ENCODE data around the gene TBCE. TPM values are rescaled to one million over a fixed set of nuclear protein-coding genes. Genes with fewer than 3 reads are reported as not detected.

TBCE gene
- total and polyA plus RNA-seq, 9 of the 15 experiments (the other 6 are each of a cell fraction or from before 2014, with no cell fraction given) = 52.6 to 92.1 (median 82.1) TPM

DNA sequence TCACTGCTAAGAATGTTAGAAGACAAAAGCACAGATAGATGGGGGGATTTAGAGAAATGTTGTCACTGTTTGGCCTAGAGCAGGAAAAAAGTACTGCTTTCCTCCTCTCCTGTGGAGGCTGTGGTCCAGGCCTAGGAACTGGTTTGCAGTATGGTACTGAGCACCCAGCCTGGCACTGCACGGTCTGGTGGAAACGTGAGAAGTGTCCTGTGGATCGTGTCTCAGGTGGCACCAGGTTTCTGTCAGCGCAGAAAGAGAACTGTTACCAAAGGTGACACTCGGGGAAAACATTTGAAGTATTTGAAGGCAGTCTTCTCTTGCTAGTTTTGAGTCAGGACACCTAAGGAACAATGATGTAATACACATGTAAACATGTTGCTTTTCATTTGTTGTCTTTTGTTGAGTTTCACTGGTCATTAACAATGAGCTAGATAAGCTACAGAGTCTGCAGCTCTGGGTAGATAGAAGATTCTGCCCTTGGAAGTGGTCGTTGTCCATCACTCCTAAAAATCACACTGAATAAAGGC is 74.0 kb downstream of the TBCE start:
- BruUV-seq (replicated peaks) = no TSS peak
- Histone ChIP-seq H3K4me1 (replicated peaks in 1 of 2; ENCODE audit: control insufficient read depth in 2 of 2, insufficient read depth in 2 of 2, low read length in 2 of 2) (peaks cover 6 to 10% of the 10 kb centered on the region in 2 experiments; a peak in 4 of 5 replicates), H3K79me2 (ENCODE audit: control insufficient read depth, insufficient read depth, low read length) (no peaks in the 10 kb centered on the region), H3K27ac (ENCODE audit: extremely low read depth, low read depth, low read length) (peak overlapping the region; percentile 42; the same call in 1 of the 3 replicates), H3K4me2 (ENCODE audit: insufficient read depth, low read length) (no peak overlapping the region), H3K9ac (ENCODE audit: insufficient read depth in 1 of 2, low read depth in 2 of 2, low read length in 2 of 2) (0 out of 4 replicates have a peak overlapping the region, but pooled peaks of 1 of the 2 experiments have one; percentile 37), H3K36me3 (ENCODE audit: control insufficient read depth, insufficient read depth, low read length) (peaks cover 79% of the 10 kb centered on the region), H4K20me1 (replicated peaks; ENCODE audit: control insufficient read depth, insufficient read depth, low read length) (no peaks in the 10 kb centered on the region), H3K9me3 (replicated peaks; ENCODE audit: control insufficient read depth, insufficient read depth, low read depth, low read length) (no peaks in the 10 kb centered on the region), H3K27me3 (ENCODE audit: control insufficient read depth in 2 of 2, insufficient read depth in 2 of 2, low read length in 2 of 2) (no peaks in the 10 kb centered on the region), H2AFZ (ENCODE audit: low read depth, low read length) (no peak overlapping the region), H3K4me3 (no peak overlapping the region), H3K9me1 (ENCODE audit: control insufficient read depth, insufficient read depth, low read length) (no peaks in the 10 kb centered on the region)
- no peak; the same call in 2 of the 3 replicates for ATAC-seq
- no peak for DNase-seq (ENCODE audit: extremely low read depth in 1 of 4, low spot score in 3 of 4)
- POLR2A ChIA-PET = interaction anchor here (0.5 to 2.1 kb wide), 8 partner anchors 8 to 837 kb away, joined by 3 to 5 read pairs (median 4); partner anchors contain the start of gene B3GALNT2
- in situ Hi-C loops (cut with MboI) = no loop called here
- 84% methylated on average over 6 of the region's 6 CpGs for WGBS (ENCODE audit: insufficient coverage, low coverage, missing lambda C conversion rate)
- CTCF ChIA-PET (ENCODE audit: low intra/inter-chr PET ratio) = no interaction called here
- intact Hi-C loops (cut with micrococcal nuclease) = loop anchor here (5.0 kb wide), 1 partner anchor 61 kb away; the partner anchor contains the start of gene B3GALNT2
- no peak for FAIRE-seq
- TF ChIP-seq NFXL1 (CRISPR knock-in tag; IDR thresholded peaks at IDR 0.05) (0 out of 2 replicates have a peak, but pooled peaks have one; percentile 21), CXXC5 (CRISPR knock-in tag; IDR thresholded peaks at IDR 0.05) (peak; percentile 36; the same call in 1 of the 2 replicates), KLF6 (CRISPR knock-in tag; IDR thresholded peaks at IDR 0.05; ENCODE audit: borderline replicate concordance) (no peak), CSDE1 (IDR thresholded peaks at IDR 0.05) (no peak), CEBPG (CRISPR knock-in tag; IDR thresholded peaks at IDR 0.05) (no peak), CEBPG (tag; conservative IDR thresholded peaks at IDR 0.05 in 1 of 2, IDR thresholded peaks at IDR 0.05 in 1 of 2) (peak in 1 of 2 experiments; percentile 88; a peak in 2 of 4 replicates), NR2C1 (IDR thresholded peaks at IDR 0.05) (no peak), NR2C1 (tag; IDR thresholded peaks at IDR 0.05) (peak; percentile 27; the same call in 1 of the 2 replicates)
- TF ChIP-seq, protein P1, sequence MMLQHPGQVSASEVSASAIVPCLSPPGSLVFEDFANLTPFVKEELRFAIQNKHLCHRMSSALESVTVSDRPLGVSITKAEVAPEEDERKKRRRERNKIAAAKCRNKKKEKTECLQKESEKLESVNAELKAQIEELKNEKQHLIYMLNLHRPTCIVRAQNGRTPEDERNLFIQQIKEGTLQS (IDR thresholded peaks at IDR 0.05) = peak; percentile 65
- TF ChIP-seq, protein P1 (CRISPR knock-in tag; conservative IDR thresholded peaks at IDR 0.05) = no peak
- TF ChIP-seq, protein P2, sequence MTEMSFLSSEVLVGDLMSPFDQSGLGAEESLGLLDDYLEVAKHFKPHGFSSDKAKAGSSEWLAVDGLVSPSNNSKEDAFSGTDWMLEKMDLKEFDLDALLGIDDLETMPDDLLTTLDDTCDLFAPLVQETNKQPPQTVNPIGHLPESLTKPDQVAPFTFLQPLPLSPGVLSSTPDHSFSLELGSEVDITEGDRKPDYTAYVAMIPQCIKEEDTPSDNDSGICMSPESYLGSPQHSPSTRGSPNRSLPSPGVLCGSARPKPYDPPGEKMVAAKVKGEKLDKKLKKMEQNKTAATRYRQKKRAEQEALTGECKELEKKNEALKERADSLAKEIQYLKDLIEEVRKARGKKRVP (CRISPR knock-in tag; IDR thresholded peaks at IDR 0.05) = peak; percentile 24; the same call in 1 of the 2 replicates
